Esophagus squamous epithelium (tissue), 5 donors: Measurements from ENCODE around the gene GUCA2A. TPM values are rescaled to one million over a fixed set of nuclear protein-coding genes. Genes with fewer than 3 reads are reported as not detected.

Experiments
- DNase-seq: peaks from one replicate; lab custom pipeline; 2025; lab: John Stamatoyannopoulos, UW
- H3K27ac ChIP-seq, 4 donors: fragments of 200-600 bp; sonication (generic); one replicate each; pipeline ENCODE4 v1.5.1; 2016 to 2019; ENCODE audit warnings: mild to moderate bottlenecking in 1 of 4
- H3K27me3 ChIP-seq, 4 donors: fragments of 200-600 bp; sonication (generic); 1 replicate in 3 of 4; 2 replicates in 1 of 4; pipeline versions ENCODE4 v1.5.1 to v1.6.0; 2017 to 2021; ENCODE audit warnings: antibody characterized with exemption in 1 of 4
- H3K36me3 ChIP-seq, 3 donors: fragments of 200-600 bp; sonication (generic); one replicate each; pipeline ENCODE4 v1.5.1; 2016 to 2019
- H3K4me1 ChIP-seq, 3 donors: fragments of 200-600 bp; sonication (generic); one replicate each; pipeline ENCODE4 v1.5.1; 2017 to 2019
- H3K4me3 ChIP-seq, 4 donors: fragments of 200-600 bp; sonication (generic); 1 replicate in 3 of 4; 2 replicates in 1 of 4; pipeline ENCODE4 v1.5.1; 2016 to 2019; ENCODE audit warnings: mild to moderate bottlenecking in 2 of 4, moderate library complexity in 1 of 4
- H3K9me3 ChIP-seq, 3 donors: fragments of 200-600 bp; sonication (generic); one replicate each; pipeline ENCODE4 v1.5.1; 2016 to 2019
- CTCF ChIP-seq, 6 experiments: fragments of 450-650 bp in 4 of 6; fragments of 200-600 bp in 2 of 6; sonication (generic) in 2 of 6; IDR thresholded peaks; one replicate each; pipeline ENCODE4 v1.5.1; 2016 to 2019; ENCODE audit warnings: antibody characterized with exemption in 6 of 6, mild to moderate bottlenecking in 4 of 6, moderate library complexity in 4 of 6
- POLR2A ChIP-seq, 4 donors: fragments of 450-650 bp; IDR thresholded peaks; one replicate each; pipeline ENCODE4 v1.6.1; 2017; ENCODE audit warnings: antibody characterized with exemption in 4 of 4, mild to moderate bottlenecking in 4 of 4, moderate library complexity in 3 of 4
- WGBS, 2 donors: methylation state at CpG; one replicate each; pipeline ENCODE4 v1.1.5; 2018; 5-methylcytosine and 5-hydroxymethylcytosine counted together
- intact Hi-C: fragments of 100-400 bp; cut with DNase I; formaldehyde crosslinking; loops from one replicate; pipeline ENCODE4 v1.15.0; 2022
- total RNA-seq, 4 donors: library from RNA; depleted of rRNA; stranded (reverse); fragments of >200 nt; gene quantifications; one replicate each; pipeline ENCODE4 v1.1.0, GENCODE V29; 2016
- donor health status: DM: yes; HTN: yes; CAD: no.

The GUCA2A gene
- total RNA-seq, 4 donors from 2014 or later: not detected

GRCh38 chr1:42145389-42145716 is 19.2 kb downstream of the GUCA2A start:
- 87 to 89% methylated on average over 3 to 4 of the region's 8 CpGs for WGBS, 2 donors
- Histone ChIP-seq H3K4me3 (no peak overlapping the region), H3K27me3 (peaks cover 0 to 85% (median 0%) of the 10 kb centered on the region in 4 donors), H3K4me1 (peaks cover 0 to 18% (median 3%) of the 10 kb centered on the region in 3 donors), H3K27ac (no peak overlapping the region), H3K36me3 (no peaks in the 10 kb centered on the region), H3K9me3 (no peaks in the 10 kb centered on the region)
- TF ChIP-seq POLR2A (IDR thresholded peaks at IDR 0.05) (no peak), CTCF (IDR thresholded peaks at IDR 0.05) (no peak)
- intact Hi-C loops: no loop called here
- DNase-seq: no peak

GRCh38 chr1:42144711-42145388 is 19.7 kb downstream of the GUCA2A start:
- intact Hi-C loops: no loop called here
- Histone ChIP-seq H3K36me3 (no peaks in the 10 kb centered on the region), H3K27me3 (peaks cover 0 to 88% (median 0%) of the 10 kb centered on the region in 4 donors), H3K4me3 (no peak overlapping the region), H3K9me3 (no peaks in the 10 kb centered on the region), H3K27ac (no peak overlapping the region), H3K4me1 (peaks cover 0 to 18% (median 3%) of the 10 kb centered on the region in 3 donors)
- TF ChIP-seq POLR2A (IDR thresholded peaks at IDR 0.05) (no peak), CTCF (IDR thresholded peaks at IDR 0.05) (no peak)
- 79 to 80% methylated on average over 9 to 10 of the region's 12 CpGs for WGBS, 2 donors
- DNase-seq: no peak

GRCh38 chr1:42143896-42144710 is 20.4 kb downstream of the GUCA2A start:
- WGBS, 2 donors: 29 to 35% methylated on average over 6 to 9 of the region's 13 CpGs
- no peak overlapping the region for H3K27ac ChIP-seq
- peaks cover 0 to 85% (median 0%) of the 10 kb centered on the region in 4 donors for H3K27me3 ChIP-seq

GRCh38 chr1:42142894-42143675 is 21.5 kb downstream of the GUCA2A start:
- H3K27me3 ChIP-seq: peaks cover 0 to 75% (median 0%) of the 10 kb centered on the region in 4 donors
- H3K4me1 ChIP-seq: peaks cover 0 to 18% (median 3%) of the 10 kb centered on the region in 3 donors
- DNase-seq: no peak
- no peaks in the 10 kb centered on the region for H3K36me3 ChIP-seq
- no peak overlapping the region for H3K4me3 ChIP-seq
- intact Hi-C loops: no loop called here
- TF ChIP-seq POLR2A (IDR thresholded peaks at IDR 0.05): no peak
- TF ChIP-seq CTCF (IDR thresholded peaks at IDR 0.05): no peak
- WGBS, 2 donors: 12 to 34% methylated on average over 4 of the region's 4 CpGs
- H3K9me3 ChIP-seq: no peaks in the 10 kb centered on the region
- no peak overlapping the region for H3K27ac ChIP-seq

More at GRCh38 chr1:42143896-42144710, 20.4 kb downstream of the GUCA2A start:
- no peaks in the 10 kb centered on the region for H3K36me3 ChIP-seq
- peaks cover 0 to 18% (median 3%) of the 10 kb centered on the region in 3 donors for H3K4me1 ChIP-seq
- no peaks in the 10 kb centered on the region for H3K9me3 ChIP-seq
- TF ChIP-seq POLR2A (IDR thresholded peaks at IDR 0.05) (no peak), CTCF (IDR thresholded peaks at IDR 0.05) (no peak)
- intact Hi-C loops: no loop called here
- H3K4me3 ChIP-seq: no peak overlapping the region
- no peak for DNase-seq
